ENCODE data around the gene LRP5.

LRP5 gene

DNA sequence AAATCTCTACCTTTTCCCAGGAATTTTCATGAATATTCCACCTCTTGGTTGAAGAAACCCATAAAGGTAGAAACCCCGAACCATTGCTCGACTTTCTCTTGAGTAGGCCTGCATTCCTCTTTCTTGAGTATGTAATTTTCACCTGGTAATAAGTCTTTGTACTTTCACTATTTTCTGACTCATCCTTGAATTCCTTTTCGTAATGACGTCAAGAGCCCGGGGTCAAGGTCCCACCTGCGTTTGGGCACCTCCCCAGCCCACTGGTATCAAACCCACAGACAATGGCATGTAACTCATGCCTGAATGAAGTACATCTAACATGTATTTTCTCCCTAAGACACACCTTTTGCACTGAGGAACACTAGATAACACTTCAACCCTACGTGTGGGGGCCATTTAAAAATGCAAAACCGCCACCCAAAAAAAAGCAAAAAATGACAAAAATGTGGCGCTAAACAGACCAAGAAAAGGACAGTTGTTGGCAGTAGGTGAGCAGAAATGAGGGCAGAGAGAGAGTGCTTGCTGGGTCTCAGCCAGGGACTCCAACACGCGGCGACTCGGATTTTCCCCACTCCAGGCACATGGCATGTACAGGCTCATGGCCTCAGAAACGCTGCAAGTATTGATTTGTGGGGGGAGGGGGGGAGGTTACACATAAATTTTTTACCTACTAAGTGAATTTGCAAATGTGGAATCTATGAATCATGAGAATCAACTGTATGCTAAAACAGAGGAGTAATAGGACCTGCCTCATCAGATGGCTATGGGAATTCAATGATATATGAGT is 36.5 kb upstream of the LRP5 start:
- Histone ChIP-seq H2BK5ac (ENCODE audit: low read length) (no peak overlapping the region), H3K9me3 (replicated peaks in 1 of 2; ENCODE audit: control insufficient read depth in 2 of 2, insufficient read depth in 1 of 2, low read depth in 1 of 2, low read length in 2 of 2) (no peaks in the 10 kb centered on the region), H3K27ac (replicated peaks; ENCODE audit: low read length) (no peak overlapping the region), H4K91ac (ENCODE audit: low read depth, low read length, poor library complexity) (no peak overlapping the region), H3K9ac (ENCODE audit: low read depth, low read length, poor library complexity) (no peak overlapping the region), H2BK12ac (ENCODE audit: low read length) (no peak overlapping the region), H3K79me1 (ENCODE audit: low read depth, low read length) (no peaks in the 10 kb centered on the region), H3K4me2 (ENCODE audit: insufficient read depth, low read length, poor library complexity, severe bottlenecking) (no peak overlapping the region), H2BK15ac (ENCODE audit: low read length) (no peak overlapping the region), H3K4ac (ENCODE audit: low read length) (no peak overlapping the region), H2BK120ac (ENCODE audit: low read depth, low read length) (no peak overlapping the region), H4K8ac (ENCODE audit: low read depth, low read length) (no peak overlapping the region), H3K27me3 (ENCODE audit: control insufficient read depth in 3 of 3, insufficient read depth in 3 of 3, low read depth in 1 of 3, low read length in 3 of 3) (no peaks in the 10 kb centered on the region), H3K14ac (ENCODE audit: low read length) (no peak overlapping the region), H3K4me1 (ENCODE audit: control insufficient read depth in 2 of 2, insufficient read depth in 1 of 2, low read depth in 1 of 2, low read length in 2 of 2) (no peaks in the 10 kb centered on the region), H2AFZ (ENCODE audit: low read length) (no peak overlapping the region), H3K4me3 (ENCODE audit: low read length in 2 of 2) (no peak overlapping the region), H3K18ac (ENCODE audit: low read length) (no peak overlapping the region), H3K23ac (ENCODE audit: low read depth, low read length, poor library complexity) (no peak overlapping the region), H2AK5ac (ENCODE audit: low read depth, low read length) (no peak overlapping the region), H3K36me3 (replicated peaks in 1 of 2; ENCODE audit: control insufficient read depth in 2 of 2, insufficient read depth in 2 of 2, low read length in 2 of 2) (no peaks in the 10 kb centered on the region)
- DNase-seq (ENCODE audit: low spot score), result no peak
- WGBS, 2 donors (ENCODE audit: extremely low coverage in 2 of 2, insufficient read length in 2 of 2, insufficient replicate concordance in 1 of 2), result no CpG with 5 or more reads among the region's 14 CpGs

DNA sequence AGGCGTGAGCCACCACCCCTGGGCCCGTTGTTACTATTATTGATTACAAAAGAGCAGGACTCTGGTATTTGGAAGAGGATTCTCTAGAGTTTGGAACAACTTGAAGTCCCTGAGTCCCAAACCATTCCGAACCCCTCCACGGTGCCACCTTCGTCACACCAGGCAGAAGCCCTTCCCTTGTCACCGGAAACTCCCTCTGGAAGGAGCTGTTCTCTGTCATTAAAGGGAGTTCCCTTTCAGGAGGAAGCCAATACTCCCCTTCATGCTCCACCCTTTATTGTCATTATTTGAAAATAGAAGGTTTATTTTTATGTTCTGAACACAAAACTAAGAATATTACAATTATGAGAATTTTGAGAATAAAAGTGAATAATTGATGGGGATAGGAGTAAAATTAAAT is 35.5 kb upstream of the LRP5 start:
- no peaks in the 10 kb centered on the region for H3K9me3 ChIP-seq (replicated peaks in 1 of 2; ENCODE audit: control insufficient read depth in 2 of 2, insufficient read depth in 1 of 2, low read depth in 1 of 2, low read length in 2 of 2)
- H3K18ac ChIP-seq (ENCODE audit: low read length), result no peak overlapping the region
- H3K9ac ChIP-seq (ENCODE audit: low read depth, low read length, poor library complexity), result no peak overlapping the region
- H4K91ac ChIP-seq (ENCODE audit: low read depth, low read length, poor library complexity), result no peak overlapping the region
- H2BK12ac ChIP-seq (ENCODE audit: low read length), result no peak overlapping the region
- H3K79me1 ChIP-seq (ENCODE audit: low read depth, low read length), result no peaks in the 10 kb centered on the region
- H3K23ac ChIP-seq (ENCODE audit: low read depth, low read length, poor library complexity), result no peak overlapping the region
- no peak for DNase-seq (ENCODE audit: low spot score)
- no peak overlapping the region for H3K4ac ChIP-seq (ENCODE audit: low read length)
- no peak overlapping the region for H3K27ac ChIP-seq (replicated peaks; ENCODE audit: low read length)
- no peaks in the 10 kb centered on the region for H3K27me3 ChIP-seq (ENCODE audit: control insufficient read depth in 3 of 3, insufficient read depth in 3 of 3, low read depth in 1 of 3, low read length in 3 of 3)
- no peak overlapping the region for H2AFZ ChIP-seq (ENCODE audit: low read length)
- H2BK15ac ChIP-seq (ENCODE audit: low read length), result no peak overlapping the region
- H2BK120ac ChIP-seq (ENCODE audit: low read depth, low read length), result no peak overlapping the region
- no peaks in the 10 kb centered on the region for H3K36me3 ChIP-seq (replicated peaks in 1 of 2; ENCODE audit: control insufficient read depth in 2 of 2, insufficient read depth in 2 of 2, low read length in 2 of 2)
- H2AK5ac ChIP-seq (ENCODE audit: low read depth, low read length), result no peak overlapping the region
- no peaks in the 10 kb centered on the region for H3K4me1 ChIP-seq (ENCODE audit: control insufficient read depth in 2 of 2, insufficient read depth in 1 of 2, low read depth in 1 of 2, low read length in 2 of 2)
- no peak overlapping the region for H2BK5ac ChIP-seq (ENCODE audit: low read length)
- H4K8ac ChIP-seq (ENCODE audit: low read depth, low read length), result no peak overlapping the region
- H3K14ac ChIP-seq (ENCODE audit: low read length), result no peak overlapping the region
- WGBS, 2 donors (ENCODE audit: extremely low coverage in 2 of 2, insufficient read length in 2 of 2, insufficient replicate concordance in 1 of 2), result no CpG with 5 or more reads among the region's 6 CpGs
- H3K4me3 ChIP-seq (ENCODE audit: low read length in 2 of 2), result no peak overlapping the region
- H3K4me2 ChIP-seq (ENCODE audit: insufficient read depth, low read length, poor library complexity, severe bottlenecking), result no peak overlapping the region

DNA sequence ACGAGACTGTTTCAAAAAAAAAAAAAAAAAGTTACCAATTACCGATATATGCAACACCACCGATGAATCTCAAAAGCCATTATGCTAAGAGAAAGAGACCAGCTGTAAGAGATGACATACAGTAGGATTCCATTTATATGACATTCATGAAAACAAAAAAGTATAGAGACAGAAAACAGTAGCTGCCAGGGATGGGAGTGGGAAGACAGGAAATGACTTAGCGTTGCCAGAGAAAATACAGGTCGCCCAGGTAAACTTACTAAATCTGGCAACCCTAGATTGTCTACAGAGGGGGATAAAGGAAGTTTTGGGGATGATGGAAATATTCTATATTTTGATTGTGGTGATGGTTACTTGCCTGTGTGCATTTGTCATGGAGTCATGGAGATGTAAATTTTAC is 32.7 kb upstream of the LRP5 start:
- H3K23ac ChIP-seq (ENCODE audit: low read depth, low read length, poor library complexity), result no peak overlapping the region
- H3K27ac ChIP-seq (replicated peaks; ENCODE audit: low read length), result no peak overlapping the region
- H3K4me2 ChIP-seq (ENCODE audit: insufficient read depth, low read length, poor library complexity, severe bottlenecking), result no peak overlapping the region
- WGBS, 2 donors (ENCODE audit: extremely low coverage in 2 of 2, insufficient read length in 2 of 2, insufficient replicate concordance in 1 of 2), result no CpG with 5 or more reads among the region's 5 CpGs
- no peak overlapping the region for H2BK5ac ChIP-seq (ENCODE audit: low read length)
- H3K27me3 ChIP-seq (ENCODE audit: control insufficient read depth in 3 of 3, insufficient read depth in 3 of 3, low read depth in 1 of 3, low read length in 3 of 3), result no peaks in the 10 kb centered on the region
- H3K9ac ChIP-seq (ENCODE audit: low read depth, low read length, poor library complexity), result no peak overlapping the region
- H3K79me1 ChIP-seq (ENCODE audit: low read depth, low read length), result peaks cover 2% of the 10 kb centered on the region
- no peak overlapping the region for H2AFZ ChIP-seq (ENCODE audit: low read length)
- no peak overlapping the region for H3K4ac ChIP-seq (ENCODE audit: low read length)
- no peak overlapping the region for H3K4me3 ChIP-seq (ENCODE audit: low read length in 2 of 2)
- no peak overlapping the region for H3K14ac ChIP-seq (ENCODE audit: low read length)
- H2AK5ac ChIP-seq (ENCODE audit: low read depth, low read length), result no peak overlapping the region
- H2BK12ac ChIP-seq (ENCODE audit: low read length), result no peak overlapping the region
- no peak overlapping the region for H3K18ac ChIP-seq (ENCODE audit: low read length)
- no peak overlapping the region for H2BK15ac ChIP-seq (ENCODE audit: low read length)
- H3K36me3 ChIP-seq (replicated peaks in 1 of 2; ENCODE audit: control insufficient read depth in 2 of 2, insufficient read depth in 2 of 2, low read length in 2 of 2), result no peaks in the 10 kb centered on the region
- no peaks in the 10 kb centered on the region for H3K9me3 ChIP-seq (replicated peaks in 1 of 2; ENCODE audit: control insufficient read depth in 2 of 2, insufficient read depth in 1 of 2, low read depth in 1 of 2, low read length in 2 of 2)
- no peak overlapping the region for H2BK120ac ChIP-seq (ENCODE audit: low read depth, low read length)
- H4K91ac ChIP-seq (ENCODE audit: low read depth, low read length, poor library complexity), result no peak overlapping the region
- no peak overlapping the region for H4K8ac ChIP-seq (ENCODE audit: low read depth, low read length)
- DNase-seq (ENCODE audit: low spot score), result no peak
- H3K4me1 ChIP-seq (ENCODE audit: control insufficient read depth in 2 of 2, insufficient read depth in 1 of 2, low read depth in 1 of 2, low read length in 2 of 2), result peaks cover 0 to 4% of the 10 kb centered on the region in 2 donors

DNA sequence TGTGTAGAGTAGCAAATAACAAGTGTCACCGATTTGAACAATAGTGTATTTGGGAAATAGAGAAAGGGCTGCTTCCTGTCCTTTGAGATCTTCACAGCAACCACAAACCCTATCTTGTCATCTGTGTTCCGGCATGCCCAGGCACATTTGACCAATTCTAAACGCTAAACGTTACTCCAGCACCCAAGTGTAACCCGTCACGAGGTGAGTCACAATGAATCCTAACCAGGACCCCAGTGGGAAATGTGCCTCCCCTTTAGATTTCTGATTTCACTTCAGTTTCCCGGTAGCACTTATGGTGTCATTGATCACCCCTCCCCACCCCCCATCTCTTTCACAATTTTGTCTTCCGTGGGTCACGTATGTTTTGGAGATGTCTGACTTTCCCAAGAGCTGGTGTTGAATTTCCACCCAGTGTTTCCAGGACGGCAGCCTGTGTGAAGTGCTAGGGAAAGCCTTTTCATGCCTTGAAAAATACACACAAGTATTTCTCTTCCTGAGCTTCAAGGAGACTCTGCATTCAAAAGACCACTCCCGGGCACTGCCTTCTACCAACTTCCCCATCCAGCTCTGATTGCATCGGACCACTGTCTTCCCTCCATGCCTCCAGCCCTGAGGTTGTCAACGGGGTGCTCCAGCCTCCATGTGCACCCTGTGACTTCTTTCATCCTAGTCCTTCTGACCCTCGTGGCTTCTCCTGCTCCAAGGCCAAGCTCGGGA is 30.1 kb upstream of the LRP5 start:
- Histone ChIP-seq H3K4me3 (ENCODE audit: low read length in 2 of 2) (no peak overlapping the region), H3K4me2 (ENCODE audit: insufficient read depth, low read length, poor library complexity, severe bottlenecking) (no peak overlapping the region), H3K9ac (ENCODE audit: low read depth, low read length, poor library complexity) (no peak overlapping the region), H3K4ac (ENCODE audit: low read length) (no peak overlapping the region), H2BK15ac (ENCODE audit: low read length) (no peak overlapping the region), H3K14ac (ENCODE audit: low read length) (no peak overlapping the region), H3K27ac (replicated peaks; ENCODE audit: low read length) (no peak overlapping the region), H2BK12ac (ENCODE audit: low read length) (no peak overlapping the region), H2AFZ (ENCODE audit: low read length) (peak overlapping the region; percentile 70), H2BK120ac (ENCODE audit: low read depth, low read length) (no peak overlapping the region), H3K79me1 (ENCODE audit: low read depth, low read length) (peaks cover 2% of the 10 kb centered on the region), H4K8ac (ENCODE audit: low read depth, low read length) (no peak overlapping the region), H3K36me3 (replicated peaks in 1 of 2; ENCODE audit: control insufficient read depth in 2 of 2, insufficient read depth in 2 of 2, low read length in 2 of 2) (no peaks in the 10 kb centered on the region), H2BK5ac (ENCODE audit: low read length) (no peak overlapping the region), H2AK5ac (ENCODE audit: low read depth, low read length) (no peak overlapping the region), H4K91ac (ENCODE audit: low read depth, low read length, poor library complexity) (no peak overlapping the region), H3K9me3 (replicated peaks in 1 of 2; ENCODE audit: control insufficient read depth in 2 of 2, insufficient read depth in 1 of 2, low read depth in 1 of 2, low read length in 2 of 2) (no peaks in the 10 kb centered on the region), H3K18ac (ENCODE audit: low read length) (peak overlapping the region; percentile 76), H3K27me3 (ENCODE audit: control insufficient read depth in 3 of 3, insufficient read depth in 3 of 3, low read depth in 1 of 3, low read length in 3 of 3) (no peaks in the 10 kb centered on the region), H3K23ac (ENCODE audit: low read depth, low read length, poor library complexity) (no peak overlapping the region), H3K4me1 (ENCODE audit: control insufficient read depth in 2 of 2, insufficient read depth in 1 of 2, low read depth in 1 of 2, low read length in 2 of 2) (peaks cover 0 to 4% of the 10 kb centered on the region in 2 donors)
- DNase-seq (ENCODE audit: low spot score), result no peak
- WGBS, 2 donors (ENCODE audit: extremely low coverage in 2 of 2, insufficient read length in 2 of 2, insufficient replicate concordance in 1 of 2), result no CpG with 5 or more reads among the region's 15 CpGs

Measured in neuronal stem cell (in vitro differentiated cells).